ENCODE results near the gene NOSTRIN.
"Not testable (repeated sequence)": the region's sequence is repeated elsewhere in the genome, so short reads cannot be mapped to it uniquely, and the experiment has no call there.

NOSTRIN gene

DNA sequence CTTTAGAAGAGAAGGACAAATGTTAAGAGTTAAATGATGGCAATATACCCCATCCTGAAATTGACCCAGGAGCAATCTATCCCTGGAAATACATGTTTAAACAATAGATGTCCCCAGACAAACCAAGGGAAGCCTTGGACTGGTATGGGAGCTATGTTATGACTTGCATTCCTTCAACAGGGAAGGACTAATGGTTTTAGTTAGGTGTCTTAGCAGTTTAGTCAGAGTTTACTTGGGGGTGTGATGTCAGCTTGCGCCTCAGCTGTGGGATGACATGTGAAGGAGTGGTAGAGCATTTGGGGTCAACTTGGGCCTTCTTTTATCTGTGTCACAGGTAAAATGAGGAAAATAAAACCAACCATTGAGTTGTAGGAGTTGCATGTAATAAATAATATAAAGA is 51.0 kb downstream of the NOSTRIN start:
- DNase-seq, result no peak
- Histone ChIP-seq H3K27me3 (ENCODE audit: insufficient read depth, low read depth, severe bottlenecking) (no peaks in the 10 kb centered on the region), H3K27ac (no peak overlapping the region), H3K4me3 (ENCODE audit: low read depth, low read length) (no peak overlapping the region), H3K9me3 (ENCODE audit: severe bottlenecking) (no peaks in the 10 kb centered on the region), H3K36me3 (no peaks in the 10 kb centered on the region)
- TF ChIP-seq CTCF (IDR thresholded peaks at IDR 0.05; ENCODE audit: low read depth, low read length), result no peak

- DNase-seq, result no peak
- H3K9me3 ChIP-seq (ENCODE audit: severe bottlenecking), result no peaks in the 10 kb centered on the region
- H3K27me3 ChIP-seq (ENCODE audit: insufficient read depth, low read depth, severe bottlenecking), result no peaks in the 10 kb centered on the region
- H3K36me3 ChIP-seq, result no peaks in the 10 kb centered on the region
- no peak overlapping the region for H3K4me3 ChIP-seq (ENCODE audit: low read depth, low read length)
- no peak overlapping the region for H3K27ac ChIP-seq
- no peak for TF ChIP-seq CTCF (IDR thresholded peaks at IDR 0.05; ENCODE audit: low read depth, low read length)
Measured at GRCh38 chr2:168854651-168855050, 52.2 kb downstream of the NOSTRIN start.

DNA sequence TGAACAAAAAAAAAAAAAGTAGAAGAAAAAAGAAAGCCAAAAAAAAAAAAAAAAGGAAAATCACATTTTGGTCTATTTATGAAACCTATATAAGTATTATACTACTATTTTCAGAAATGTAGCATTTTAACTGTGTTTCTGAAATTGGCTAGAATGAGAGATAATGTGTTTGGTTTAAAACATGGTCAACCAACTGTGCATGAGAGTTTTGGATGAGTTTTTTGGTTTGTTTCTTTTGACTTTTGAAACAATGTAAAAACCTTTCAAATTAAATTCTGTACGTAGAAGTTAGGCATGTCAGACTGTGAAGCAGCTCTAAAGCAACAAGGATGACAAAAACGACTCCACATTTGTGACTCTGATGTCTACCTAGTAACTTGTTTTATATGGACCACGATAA is 53.2 kb downstream of the NOSTRIN start:
- Histone ChIP-seq H3K9me3 (ENCODE audit: severe bottlenecking) (no peaks in the 10 kb centered on the region), H3K4me3 (ENCODE audit: low read depth, low read length) (no peak overlapping the region), H3K27ac (no peak overlapping the region), H3K36me3 (no peaks in the 10 kb centered on the region), H3K27me3 (ENCODE audit: insufficient read depth, low read depth, severe bottlenecking) (no peaks in the 10 kb centered on the region)
- DNase-seq, result no peak
- no peak for TF ChIP-seq CTCF (IDR thresholded peaks at IDR 0.05; ENCODE audit: low read depth, low read length)

DNA sequence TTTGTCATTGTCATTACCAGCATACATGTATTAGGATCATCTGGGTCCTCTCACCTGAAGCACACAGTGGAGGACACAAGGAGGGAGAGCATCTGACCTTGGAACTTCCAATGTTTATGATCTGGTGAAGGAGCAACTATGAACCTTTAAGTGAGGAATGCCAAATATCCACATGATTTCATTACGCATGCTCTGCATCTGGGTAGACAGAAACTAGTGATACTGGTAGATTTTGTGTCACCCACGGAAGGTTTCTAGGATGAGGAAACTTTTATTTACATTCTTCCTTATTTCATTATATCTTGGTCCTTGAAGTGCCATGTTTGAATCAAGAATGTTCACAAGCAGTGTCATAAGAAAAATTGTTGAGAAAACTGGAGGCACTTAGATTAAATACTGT is 55.7 kb downstream of the NOSTRIN start:
- Histone ChIP-seq H3K27ac (no peak overlapping the region), H3K36me3 (peaks cover 4% of the 10 kb centered on the region; the same call in 1 of the 2 replicates), H3K27me3 (ENCODE audit: insufficient read depth, low read depth, severe bottlenecking) (no peaks in the 10 kb centered on the region), H3K4me3 (ENCODE audit: low read depth, low read length) (no peak overlapping the region), H3K9me3 (ENCODE audit: severe bottlenecking) (no peaks in the 10 kb centered on the region)
- no peak for DNase-seq
- no peak for TF ChIP-seq CTCF (IDR thresholded peaks at IDR 0.05; ENCODE audit: low read depth, low read length)

- not testable (repeated sequence) for DNase-seq; H3K27me3 ChIP-seq (ENCODE audit: insufficient read depth, low read depth, severe bottlenecking); H3K27ac ChIP-seq; H3K9me3 ChIP-seq (ENCODE audit: severe bottlenecking); H3K4me3 ChIP-seq (ENCODE audit: low read depth, low read length)
- peaks cover 22% of the 10 kb centered on the region for H3K36me3 ChIP-seq
Measured at GRCh38 chr2:168867164-168867563, 64.7 kb downstream of the NOSTRIN start.

GRCh38 chr2:168870369-168870768 is 67.9 kb downstream of the NOSTRIN start:
- H3K9me3 ChIP-seq (ENCODE audit: severe bottlenecking); H3K27ac ChIP-seq; DNase-seq; H3K4me3 ChIP-seq (ENCODE audit: low read depth, low read length); H3K27me3 ChIP-seq (ENCODE audit: insufficient read depth, low read depth, severe bottlenecking): not testable (repeated sequence)
- peaks cover 20% of the 10 kb centered on the region for H3K36me3 ChIP-seq

DNA sequence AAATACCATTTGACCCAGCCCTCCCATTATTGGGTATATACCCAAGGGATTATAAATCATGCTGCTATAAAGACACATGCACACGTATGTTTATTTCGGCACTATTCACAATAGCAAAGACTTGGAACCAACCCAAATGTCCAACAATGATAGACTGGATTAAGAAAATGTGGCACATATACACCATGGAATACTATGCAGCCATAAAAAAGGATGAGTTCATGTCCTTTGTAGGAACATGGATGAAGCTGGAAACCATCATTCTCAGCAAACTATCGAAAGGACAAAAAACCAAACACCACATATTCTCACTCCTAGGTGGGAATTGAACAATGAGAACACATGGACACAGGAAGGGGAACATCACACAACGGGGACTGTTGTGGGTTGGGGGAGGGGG is 68.4 kb downstream of the NOSTRIN start:
- H3K36me3 ChIP-seq, result peaks cover 20% of the 10 kb centered on the region
- H3K27ac ChIP-seq; DNase-seq; H3K27me3 ChIP-seq (ENCODE audit: insufficient read depth, low read depth, severe bottlenecking); H3K9me3 ChIP-seq (ENCODE audit: severe bottlenecking); H3K4me3 ChIP-seq (ENCODE audit: low read depth, low read length): not testable (repeated sequence)
